HepG2 (cell line): ENCODE results near the gene ALPI.

Experiments used
- EP300 ChIP-seq, 3 experiments: sonication (generic) in 1 of 3; formaldehyde crosslinking in 1 of 3; IDR thresholded peaks; 2 replicates each; pipeline versions ENCODE4 v1.5.1 to v1.6.1; 2011 to 2020; ENCODE audit warnings: low read depth in 2 of 3, low read length in 2 of 3, borderline replicate concordance in 1 of 3, improper control_type of control experiment in 1 of 3, mild to moderate bottlenecking in 1 of 3, missing genetic modification reagents in 1 of 3, moderate library complexity in 1 of 3
- MYC ChIP-seq: sonication (generic); formaldehyde crosslinking; IDR thresholded peaks from 2 replicates; pipeline ENCODE4 v1.9.0; 2021; ENCODE audit warnings: missing genetic modification reagents, borderline replicate concordance

DNA sequence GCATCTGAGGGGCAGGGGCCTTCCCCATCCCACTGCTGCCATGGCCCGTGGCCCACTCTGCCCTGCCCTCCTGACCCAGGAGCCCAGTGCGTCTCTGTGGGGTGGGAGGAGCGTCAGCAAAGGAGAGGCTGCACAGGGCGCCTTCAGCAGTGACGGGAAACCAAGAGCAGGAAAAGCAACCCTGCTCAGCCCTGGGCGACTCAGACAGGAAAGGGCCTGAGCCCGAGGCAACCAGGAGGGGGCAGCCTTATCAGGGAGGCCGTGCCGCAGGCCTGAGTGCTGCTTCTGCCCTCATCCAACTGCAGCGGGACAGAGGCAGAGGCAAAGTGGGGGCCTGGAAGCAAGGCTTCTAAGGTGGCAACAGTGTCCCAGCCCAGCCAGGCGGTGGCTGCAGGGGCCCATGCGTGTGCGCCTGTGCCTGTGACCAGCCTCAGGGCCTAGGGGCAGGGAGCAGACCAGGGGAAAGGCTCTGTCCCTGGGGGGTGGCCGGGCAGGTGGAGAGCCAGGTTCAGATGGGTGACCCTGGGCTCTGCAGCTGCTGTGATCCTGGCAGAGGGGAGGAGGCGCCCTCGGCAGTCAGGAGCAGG, 23.3 kb upstream of the ALPI start:
- TF ChIP-seq EP300 (IDR thresholded peaks at IDR 0.05; ENCODE audit: low read depth in 2 of 2, low read length in 2 of 2) (no peak), EP300 (CRISPR knock-in tag; IDR thresholded peaks at IDR 0.05; ENCODE audit: borderline replicate concordance) (no peak), MYC (no peak)
